AG10803 (cell line): ENCODE data around the gene PLLP.
"Not testable (repeated sequence)": the region's sequence is repeated elsewhere in the genome, so short reads cannot be mapped to it uniquely, and the experiment has no call there.

Experiments used
- DNase-seq: peaks from one replicate; pipeline ENCODE4 v3.0.0; 2010; ENCODE audit warnings: low read depth
- H3K4me3 ChIP-seq: 2 replicates; pipeline ENCODE4 v1.5.1; 2011; ENCODE audit warnings: mild to moderate bottlenecking, low read length, control low read depth
- TF ChIP-seq, protein P1 (sequence below): conservative IDR thresholded peaks from 2 replicates; pipeline ENCODE4 v1.5.1; 2011; ENCODE audit warnings: mild to moderate bottlenecking, low read length, control low read depth, inconsistent platforms

The PLLP gene

DNA sequence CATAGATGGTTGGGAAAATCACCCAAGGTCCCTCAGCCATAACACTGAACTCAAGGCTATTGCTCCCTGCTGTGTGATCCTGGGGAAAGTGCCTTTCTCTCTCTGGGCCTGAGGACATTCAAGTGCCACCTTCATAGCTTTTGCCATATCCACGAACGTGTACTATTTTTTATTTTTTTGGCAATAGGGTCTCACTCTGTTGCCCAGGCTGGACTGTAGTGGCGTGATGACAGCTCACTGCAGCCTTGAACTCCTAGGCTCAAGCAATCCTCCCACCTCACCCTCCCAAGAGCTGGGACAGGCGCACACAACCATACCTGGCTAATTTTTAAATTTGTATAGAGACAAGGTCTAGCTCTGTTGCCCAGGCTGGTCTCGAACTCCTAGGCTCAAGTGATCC, 10.6 kb downstream of the PLLP start:
- TF ChIP-seq, protein P1, sequence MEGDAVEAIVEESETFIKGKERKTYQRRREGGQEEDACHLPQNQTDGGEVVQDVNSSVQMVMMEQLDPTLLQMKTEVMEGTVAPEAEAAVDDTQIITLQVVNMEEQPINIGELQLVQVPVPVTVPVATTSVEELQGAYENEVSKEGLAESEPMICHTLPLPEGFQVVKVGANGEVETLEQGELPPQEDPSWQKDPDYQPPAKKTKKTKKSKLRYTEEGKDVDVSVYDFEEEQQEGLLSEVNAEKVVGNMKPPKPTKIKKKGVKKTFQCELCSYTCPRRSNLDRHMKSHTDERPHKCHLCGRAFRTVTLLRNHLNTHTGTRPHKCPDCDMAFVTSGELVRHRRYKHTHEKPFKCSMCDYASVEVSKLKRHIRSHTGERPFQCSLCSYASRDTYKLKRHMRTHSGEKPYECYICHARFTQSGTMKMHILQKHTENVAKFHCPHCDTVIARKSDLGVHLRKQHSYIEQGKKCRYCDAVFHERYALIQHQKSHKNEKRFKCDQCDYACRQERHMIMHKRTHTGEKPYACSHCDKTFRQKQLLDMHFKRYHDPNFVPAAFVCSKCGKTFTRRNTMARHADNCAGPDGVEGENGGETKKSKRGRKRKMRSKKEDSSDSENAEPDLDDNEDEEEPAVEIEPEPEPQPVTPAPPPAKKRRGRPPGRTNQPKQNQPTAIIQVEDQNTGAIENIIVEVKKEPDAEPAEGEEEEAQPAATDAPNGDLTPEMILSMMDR = no peak
- H3K4me3 ChIP-seq = no peak overlapping the region
- no peak for DNase-seq

DNA sequence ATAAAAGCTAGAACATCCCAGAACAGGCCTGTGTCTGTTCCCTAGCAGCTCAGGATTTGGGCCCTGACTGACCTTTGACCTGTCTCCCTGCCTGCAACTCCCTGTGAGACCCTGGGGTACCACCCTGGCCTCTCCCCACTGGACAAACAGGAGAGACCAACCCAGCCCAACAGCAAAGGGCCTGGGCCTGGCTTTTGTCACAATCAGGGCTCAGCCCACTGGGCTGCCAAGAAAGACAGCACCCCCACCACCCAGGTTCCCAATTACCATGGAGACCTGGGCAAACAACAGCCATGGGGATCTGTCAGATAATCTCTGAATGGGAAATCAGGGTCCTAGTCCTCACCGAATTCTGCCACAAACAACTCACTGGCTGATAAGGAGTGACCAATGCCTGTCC, 11.1 kb downstream of the PLLP start:
- no peak for DNase-seq
- TF ChIP-seq, protein P1 = no peak
- H3K4me3 ChIP-seq = no peak overlapping the region

DNA sequence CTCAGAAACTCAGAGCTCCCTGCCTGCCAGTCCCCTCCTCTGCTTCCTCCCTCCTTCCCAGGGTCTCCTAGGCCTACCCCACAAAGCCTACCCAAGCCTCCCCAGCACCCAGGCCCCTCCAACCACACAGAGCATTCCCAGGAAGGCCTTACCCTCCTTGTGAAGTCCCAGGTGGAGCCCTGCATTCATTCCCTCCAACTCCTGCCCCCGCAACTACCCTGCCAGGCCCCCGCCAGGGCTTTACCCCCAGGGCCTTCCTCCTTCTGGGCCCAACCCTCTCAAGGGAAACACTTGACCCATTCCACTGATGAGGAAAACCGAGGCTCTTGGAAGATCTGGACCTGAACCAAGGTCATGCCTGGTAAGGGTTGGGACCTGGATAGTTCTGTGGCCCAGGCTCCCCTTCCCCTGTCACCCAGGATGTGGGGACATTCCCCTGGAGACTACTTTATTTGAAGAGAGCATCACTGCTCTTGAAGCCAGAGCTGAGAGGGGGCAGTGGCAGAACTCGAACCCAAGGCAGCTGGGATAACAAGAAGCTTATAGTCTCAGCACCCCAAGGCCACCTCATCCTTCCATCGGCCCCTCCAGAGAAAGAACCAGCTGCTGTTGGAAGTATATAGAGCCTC, 12.5 kb downstream of the PLLP start:
- DNase-seq = no peak
- TF ChIP-seq, protein P1 = no peak
- no peak overlapping the region for H3K4me3 ChIP-seq

DNA sequence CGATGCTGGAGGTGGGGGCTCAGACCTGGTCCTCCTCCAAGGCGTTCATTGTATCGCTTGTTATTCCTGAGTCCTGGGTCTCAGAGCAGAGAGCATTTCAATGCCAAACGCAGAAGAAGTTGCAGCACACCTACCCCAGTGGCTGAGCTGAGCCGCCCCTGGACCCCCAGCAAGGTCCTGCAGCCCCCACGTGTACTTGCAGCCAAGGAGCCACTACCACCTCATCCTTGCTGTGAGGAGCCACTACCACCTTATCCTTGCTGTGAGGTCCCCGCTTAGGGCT, 13.5 kb downstream of the PLLP start:
- DNase-seq = no peak
- H3K4me3 ChIP-seq = no peak overlapping the region
- TF ChIP-seq, protein P1 = no peak

DNA sequence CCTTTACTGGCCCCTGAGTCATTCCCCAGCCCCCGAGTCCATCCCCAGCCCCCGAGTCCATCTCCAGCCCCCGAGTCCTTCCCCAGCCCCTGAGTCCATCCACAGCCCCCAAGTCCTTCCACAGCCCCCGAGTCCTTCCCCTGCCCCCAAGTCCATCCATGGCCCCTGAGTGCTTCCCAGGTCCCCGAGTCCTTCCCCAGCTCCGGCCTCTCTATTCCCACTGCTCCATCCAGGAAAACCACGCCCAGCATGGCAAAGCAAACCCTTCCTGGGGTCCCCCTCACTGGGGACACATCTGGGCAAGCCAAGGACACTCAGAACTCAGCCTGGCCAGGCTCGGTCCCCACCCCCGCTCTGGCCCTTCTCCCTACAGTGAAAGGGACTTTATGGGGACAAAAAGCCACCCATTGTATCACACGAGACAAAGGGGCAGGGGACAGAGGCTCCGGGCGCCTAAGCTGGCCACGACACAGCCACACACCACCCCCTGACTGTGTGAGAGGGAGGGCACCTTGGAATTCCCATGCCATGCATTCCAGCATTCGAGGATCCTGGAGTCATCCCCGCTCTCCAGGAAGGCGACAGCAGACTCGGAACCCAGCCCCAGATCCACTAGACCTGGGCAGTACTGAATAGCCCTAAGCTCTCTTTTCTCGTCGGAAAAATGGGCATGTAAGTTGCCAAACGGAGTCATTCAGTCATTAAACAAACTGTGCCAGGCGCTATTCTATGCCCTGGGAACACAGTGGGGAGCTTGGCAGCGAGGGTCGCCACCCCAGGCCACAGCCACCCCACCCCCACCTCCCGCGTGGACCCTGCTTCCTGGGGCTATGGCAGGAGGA, 14.0 kb downstream of the PLLP start:
- TF ChIP-seq, protein P1 = no peak
- H3K4me3 ChIP-seq = no peak overlapping the region
- no peak for DNase-seq

DNA sequence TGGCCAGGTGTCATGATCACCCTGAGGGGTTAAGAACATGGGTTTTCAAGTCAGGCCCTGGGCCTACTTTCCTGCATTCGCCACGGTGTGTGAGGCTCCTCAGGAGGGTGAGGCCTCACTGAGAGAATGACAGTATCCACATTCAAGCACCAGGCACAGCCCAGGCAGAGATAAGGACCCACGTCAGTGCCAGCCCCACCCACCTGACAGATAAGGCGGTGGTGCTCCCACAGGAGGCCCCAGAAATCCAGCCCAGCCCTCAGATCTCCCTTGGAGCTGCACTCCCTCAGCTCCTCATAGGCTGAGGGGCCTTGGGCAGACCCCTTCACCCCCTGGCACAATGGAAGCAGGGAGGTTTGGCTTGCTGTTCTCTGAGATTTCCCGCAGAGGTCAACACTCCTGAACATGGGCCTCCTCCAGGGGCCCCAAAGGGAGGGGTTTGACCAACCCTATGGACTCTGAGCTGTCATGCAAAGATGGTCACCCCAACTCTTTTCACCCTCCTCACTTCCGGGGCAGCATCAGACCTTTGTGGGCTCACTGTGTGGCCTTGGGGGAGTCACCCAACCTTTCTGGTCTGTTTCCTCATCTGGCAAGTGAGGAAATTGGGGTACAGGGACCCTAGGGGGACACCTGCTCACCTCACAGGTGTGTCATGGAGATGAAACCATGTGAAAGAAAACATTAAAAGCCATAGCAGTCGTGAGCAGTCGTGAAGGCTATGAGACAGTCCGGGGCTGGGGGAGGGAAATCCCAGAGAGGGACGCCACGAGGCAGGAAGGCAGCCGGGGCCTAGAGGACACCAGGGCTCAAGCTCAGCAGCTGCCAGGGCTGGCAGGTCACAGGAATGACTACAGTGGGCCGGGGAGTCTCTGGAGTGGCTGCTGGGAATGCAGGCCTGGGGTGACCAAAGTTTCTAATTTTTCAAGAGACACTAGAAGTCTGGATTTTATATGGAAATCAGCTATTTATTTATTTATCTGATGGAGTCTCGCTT, 15.4 kb downstream of the PLLP start:
- TF ChIP-seq, protein P1 = no peak
- no peak for DNase-seq
- H3K4me3 ChIP-seq = no peak overlapping the region

DNA sequence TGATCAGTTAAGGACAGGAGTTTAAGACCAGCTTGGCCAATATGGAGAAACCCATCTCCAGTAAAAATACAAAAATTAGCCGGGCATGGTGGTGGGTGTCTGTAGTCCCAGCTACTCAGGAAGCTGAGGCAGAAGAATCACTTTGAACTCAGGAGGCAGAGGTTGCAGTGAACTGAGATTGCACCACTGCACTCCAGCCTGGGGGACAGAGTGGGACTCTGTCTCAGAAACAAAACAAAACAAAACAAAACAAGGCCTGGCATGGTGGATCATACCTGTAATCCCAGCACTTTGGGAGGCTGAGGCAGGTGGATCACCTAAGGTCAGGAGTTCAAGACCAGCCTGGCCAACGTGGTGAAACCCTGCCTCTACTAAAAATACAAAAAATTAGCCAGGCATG, 17.1 kb downstream of the PLLP start:
- not testable (repeated sequence) for DNase-seq, H3K4me3 ChIP-seq
